HG03432 (cell line): ENCODE results near the gene NKX3-2.

ENCODE experiments used
- ATAC-seq: cut with Tn5 transposase; IDR thresholded peaks from one replicate; pipeline ENCODE4 v1.9.1; 2021; ENCODE audit warnings: mild to moderate bottlenecking, moderate library complexity; ENCODE audit not compliant: unreplicated experiment

NKX3-2 gene

GRCh38 chr4:13515268-13515667, 29.0 kb downstream of the NKX3-2 start:
- ATAC-seq, result no peak

- ATAC-seq, result no peak
These were observed 29.6 kb downstream of the NKX3-2 start for GRCh38 chr4:13514722-13515121.

GRCh38 chr4:13511101-13511500, 33.2 kb downstream of the NKX3-2 start:
- ATAC-seq, result no peak

GRCh38 chr4:13509442-13509841, 34.9 kb downstream of the NKX3-2 start:
- ATAC-seq, result no peak

GRCh38 chr4:13504374-13504773, 39.9 kb downstream of the NKX3-2 start:
- no peak for ATAC-seq

- no peak for ATAC-seq
These were observed 45.8 kb downstream of the NKX3-2 start for GRCh38 chr4:13498469-13498868.

GRCh38 chr4:13496605-13497004, 47.7 kb downstream of the NKX3-2 start:
- no peak for ATAC-seq

- ATAC-seq, result no peak
These were observed 48.6 kb downstream of the NKX3-2 start for GRCh38 chr4:13495753-13496152.

GRCh38 chr4:13493793-13494192, 50.5 kb downstream of the NKX3-2 start:
- ATAC-seq, result no peak

GRCh38 chr4:13492747-13493146, 51.6 kb downstream of the NKX3-2 start:
- ATAC-seq, result no peak
